Keratinocyte (primary cell): ENCODE results near the gene HSF5.

Experiments used
- CTCF ChIP-seq, 3 experiments: IDR thresholded peaks in 1 of 3; conservative IDR thresholded peaks in 1 of 3; optimal IDR thresholded peaks in 1 of 3; 2 replicates in 2 of 3; 3 replicates in 1 of 3; pipeline versions ENCODE3 to v1.5.1; 2011; ENCODE audit warnings: low read length in 3 of 3, mild to moderate bottlenecking in 3 of 3, moderate library complexity in 2 of 3, control low read depth in 1 of 3, inconsistent platforms in 1 of 3; ENCODE audit not compliant: insufficient read depth in 2 of 3; ENCODE audit errors: extremely low read depth in 1 of 3
- EZH2 ChIP-seq: IDR thresholded peaks from one replicate; pipeline ENCODE4 v1.6.1; 2012; ENCODE audit warnings: inconsistent platforms, mild to moderate bottlenecking, low read length, moderate library complexity

GRCh38 chr17:58513965-58514769, 26.0 kb upstream of the HSF5 start, which contains the start of gene MTMR4:
- TF ChIP-seq CTCF (optimal IDR thresholded peaks at IDR 0.05 in 1 of 3, IDR thresholded peaks at IDR 0.05 in 1 of 3, conservative IDR thresholded peaks at IDR 0.05 in 1 of 3; ENCODE audit: extremely low read depth in 1 of 3, insufficient read depth in 2 of 3, low read length in 3 of 3): no peak
- no peak for TF ChIP-seq EZH2
